Measurements from ENCODE around the gene TRIP10.

The TRIP10 gene

DNA sequence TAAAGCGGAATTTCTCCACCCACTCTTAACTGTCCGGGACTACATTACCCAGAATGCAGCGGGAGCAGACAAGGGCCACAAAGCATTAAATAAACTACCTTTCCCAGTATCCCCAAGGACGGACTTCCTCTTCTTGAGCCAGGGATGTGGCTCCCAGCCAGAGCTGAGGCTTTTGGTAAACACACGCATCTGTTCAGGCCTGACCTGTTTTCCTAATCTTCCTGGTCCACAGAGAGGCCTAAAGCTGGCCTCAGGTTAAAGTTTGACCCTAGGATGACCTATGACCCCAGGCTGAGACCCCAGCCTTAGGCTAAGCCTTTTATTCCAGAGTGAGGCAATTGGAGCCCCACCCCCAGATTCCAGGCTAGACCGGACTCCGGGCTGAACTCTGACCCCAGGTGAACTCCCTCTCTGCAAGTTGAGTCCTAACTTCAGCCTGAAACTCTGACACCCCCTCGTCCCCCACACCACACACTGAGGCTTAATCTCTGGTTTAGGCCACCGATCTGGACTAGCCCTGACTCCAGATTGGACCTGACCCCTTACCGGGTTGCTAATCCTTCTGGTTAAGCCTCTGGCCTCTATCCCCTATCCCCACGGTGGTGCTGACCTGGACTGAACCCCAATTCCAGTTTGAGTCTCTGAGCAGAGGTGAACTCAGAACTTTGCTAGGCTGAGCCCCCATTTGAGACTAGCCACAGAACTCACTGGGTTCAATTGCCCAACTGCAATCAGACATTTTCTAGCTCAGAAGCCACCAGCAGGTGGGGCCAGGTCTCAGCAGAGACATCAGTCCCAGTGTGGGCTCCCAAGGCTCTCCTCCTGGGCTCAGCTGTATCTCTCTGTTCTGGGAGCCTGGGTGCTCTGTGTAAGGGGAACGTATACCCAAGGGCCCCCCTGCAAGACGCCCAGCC is 1.4 kb upstream of the TRIP10 start:
- TF ChIP-seq, protein P1, sequence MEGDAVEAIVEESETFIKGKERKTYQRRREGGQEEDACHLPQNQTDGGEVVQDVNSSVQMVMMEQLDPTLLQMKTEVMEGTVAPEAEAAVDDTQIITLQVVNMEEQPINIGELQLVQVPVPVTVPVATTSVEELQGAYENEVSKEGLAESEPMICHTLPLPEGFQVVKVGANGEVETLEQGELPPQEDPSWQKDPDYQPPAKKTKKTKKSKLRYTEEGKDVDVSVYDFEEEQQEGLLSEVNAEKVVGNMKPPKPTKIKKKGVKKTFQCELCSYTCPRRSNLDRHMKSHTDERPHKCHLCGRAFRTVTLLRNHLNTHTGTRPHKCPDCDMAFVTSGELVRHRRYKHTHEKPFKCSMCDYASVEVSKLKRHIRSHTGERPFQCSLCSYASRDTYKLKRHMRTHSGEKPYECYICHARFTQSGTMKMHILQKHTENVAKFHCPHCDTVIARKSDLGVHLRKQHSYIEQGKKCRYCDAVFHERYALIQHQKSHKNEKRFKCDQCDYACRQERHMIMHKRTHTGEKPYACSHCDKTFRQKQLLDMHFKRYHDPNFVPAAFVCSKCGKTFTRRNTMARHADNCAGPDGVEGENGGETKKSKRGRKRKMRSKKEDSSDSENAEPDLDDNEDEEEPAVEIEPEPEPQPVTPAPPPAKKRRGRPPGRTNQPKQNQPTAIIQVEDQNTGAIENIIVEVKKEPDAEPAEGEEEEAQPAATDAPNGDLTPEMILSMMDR (IDR thresholded peaks at IDR 0.05; ENCODE audit: insufficient read depth, low read length, missing control alignments): peak; percentile 65
- DNase-seq (ENCODE audit: low read depth, low spot score): peak; percentile 12
- CTCF ChIA-PET: interaction anchor here (0.9 to 4.4 kb wide), 12 partner anchors 9 to 612 kb away, joined by 3 to 131 read pairs (median 4); no protein-coding TSS in a partner anchor
- POLR2A ChIA-PET: interaction anchor here (0.7 to 1.4 kb wide), 4 partner anchors 63 to 313 kb away, joined by 3 to 6 read pairs (median 4); partner anchors contain the start of gene KHSRP
- peak overlapping the region; percentile 26 for H3K4me3 ChIP-seq (ENCODE audit: low read depth, low read length)

DNA sequence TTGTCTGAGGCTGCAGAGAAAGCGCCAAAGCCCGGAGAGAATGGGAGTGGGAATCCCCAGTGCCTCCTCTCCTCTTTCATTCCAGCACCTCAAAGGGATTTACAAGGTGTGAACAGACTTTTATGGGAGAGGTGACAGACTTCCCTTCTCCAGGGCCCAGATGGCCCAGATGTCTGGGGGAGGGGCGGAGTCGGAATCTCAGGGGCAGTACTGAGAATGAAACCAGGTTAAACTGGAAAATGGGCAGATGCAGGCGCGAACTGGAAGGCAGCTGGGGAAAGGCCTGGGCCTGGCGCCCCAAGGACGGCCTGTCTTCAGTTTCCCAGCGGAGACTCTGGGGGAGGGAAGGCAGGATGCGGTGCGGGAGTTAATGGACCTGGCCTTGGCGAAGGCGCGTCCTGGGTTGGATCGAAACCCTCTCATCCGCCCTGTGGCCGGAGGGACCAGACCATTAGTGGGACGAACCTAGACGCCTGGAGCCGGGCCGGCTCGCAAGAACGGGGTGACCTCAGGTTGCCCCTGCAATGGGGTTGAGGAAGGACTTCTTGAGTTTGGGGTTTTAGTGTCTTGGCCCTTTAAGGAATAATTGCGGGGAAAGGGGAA is 592 bp upstream of the TRIP10 start:
- POLR2A ChIA-PET: interaction anchor here (0.7 kb wide), 1 partner anchor 62 kb away, joined by 3 read pairs; no protein-coding TSS in a partner anchor
- DNase-seq (ENCODE audit: low read depth, low spot score): no peak
- TF ChIP-seq, protein P1 (IDR thresholded peaks at IDR 0.05; ENCODE audit: insufficient read depth, low read length, missing control alignments): no peak
- H3K4me3 ChIP-seq (ENCODE audit: low read depth, low read length): peak overlapping the region; percentile 38
- CTCF ChIA-PET: interaction anchor here (0.9 to 4.4 kb wide), 10 partner anchors 9 to 613 kb away, joined by 3 to 131 read pairs (median 4); no protein-coding TSS in a partner anchor

DNA sequence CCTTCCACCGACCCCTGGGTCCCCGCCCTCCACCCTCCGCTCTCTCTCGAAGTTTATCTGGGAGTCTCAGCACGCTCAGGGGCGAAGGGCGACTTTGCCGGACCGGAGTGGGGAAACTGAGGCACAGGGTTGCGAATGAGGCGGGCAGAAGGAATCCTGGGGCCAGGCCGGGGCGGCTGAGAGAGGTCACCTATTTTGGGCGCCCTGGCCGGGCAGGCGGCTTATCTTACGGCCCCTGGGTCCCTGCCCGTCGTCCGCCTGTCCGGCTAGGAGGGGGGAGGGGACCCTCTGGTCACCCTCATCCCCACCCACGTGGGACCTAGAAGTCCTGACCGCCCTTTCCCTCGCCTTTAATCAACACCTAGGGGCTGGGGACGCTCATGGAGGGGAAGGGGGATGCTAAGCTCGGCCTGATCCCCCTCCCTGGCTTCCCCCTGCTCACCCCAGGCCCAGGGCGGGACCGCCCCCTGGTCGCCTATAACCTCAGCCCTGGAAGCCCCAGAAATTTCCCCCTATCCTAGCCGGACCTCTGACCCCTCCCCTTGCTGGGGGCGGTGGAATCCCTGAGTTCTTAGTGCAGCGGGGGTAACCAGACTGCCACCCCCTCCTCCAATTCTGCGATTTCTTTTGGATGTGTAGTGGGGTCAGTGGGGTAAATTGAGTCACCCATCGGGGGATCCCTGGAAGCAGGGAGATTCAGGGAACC is 556 bp downstream of the TRIP10 start:
- no peak for DNase-seq (ENCODE audit: low read depth, low spot score)
- POLR2A ChIA-PET: no interaction called here
- TF ChIP-seq, protein P1 (IDR thresholded peaks at IDR 0.05; ENCODE audit: insufficient read depth, low read length, missing control alignments): no peak
- CTCF ChIA-PET: no interaction called here
- peak overlapping the region; percentile 89 for H3K4me3 ChIP-seq (ENCODE audit: low read depth, low read length)

DNA sequence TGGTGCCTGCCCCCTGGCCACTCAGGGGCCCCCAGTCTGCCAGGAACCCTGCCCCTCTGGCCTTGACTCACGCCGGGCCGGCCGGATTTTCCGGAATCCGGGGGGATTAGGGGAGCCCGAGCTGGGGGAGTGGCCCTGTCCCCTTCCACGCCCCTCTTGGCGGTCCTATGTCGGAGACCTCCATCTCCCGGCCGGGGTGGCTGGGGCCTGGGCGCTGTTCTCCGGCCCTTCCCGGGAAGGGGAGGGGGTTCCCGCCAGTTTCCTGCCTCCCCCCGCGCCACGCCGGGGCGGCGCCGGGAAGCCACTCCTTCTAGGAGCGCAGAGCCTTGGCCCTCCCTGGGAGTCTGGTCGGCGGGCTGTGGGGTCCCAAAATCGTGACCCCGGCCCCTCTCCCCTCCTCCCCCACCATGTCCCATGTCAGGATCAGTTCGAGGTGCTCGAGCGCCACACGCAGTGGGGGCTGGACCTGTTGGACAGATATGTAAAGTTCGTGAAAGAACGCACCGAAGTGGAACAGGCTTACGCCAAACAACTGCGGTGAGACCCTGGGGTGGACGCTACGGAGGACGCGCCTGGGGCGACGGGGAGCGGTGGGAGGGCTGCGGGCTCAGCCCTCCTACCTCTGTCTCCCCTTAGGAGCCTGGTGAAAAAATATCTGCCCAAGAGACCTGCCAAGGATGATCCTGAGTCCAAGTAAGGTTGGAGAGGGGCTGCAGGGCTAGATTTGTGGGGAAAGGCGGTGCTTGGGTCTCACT is 1.3 kb downstream of the TRIP10 start:
- CTCF ChIA-PET: interaction anchor here (1.2 kb wide), 1 partner anchor 121 kb away, joined by 6 read pairs; no protein-coding TSS in a partner anchor
- TF ChIP-seq, protein P1 (IDR thresholded peaks at IDR 0.05; ENCODE audit: insufficient read depth, low read length, missing control alignments): no peak
- POLR2A ChIA-PET: no interaction called here
- H3K4me3 ChIP-seq (ENCODE audit: low read depth, low read length): peak overlapping the region; percentile 89
- no peak for DNase-seq (ENCODE audit: low read depth, low spot score)

DNA sequence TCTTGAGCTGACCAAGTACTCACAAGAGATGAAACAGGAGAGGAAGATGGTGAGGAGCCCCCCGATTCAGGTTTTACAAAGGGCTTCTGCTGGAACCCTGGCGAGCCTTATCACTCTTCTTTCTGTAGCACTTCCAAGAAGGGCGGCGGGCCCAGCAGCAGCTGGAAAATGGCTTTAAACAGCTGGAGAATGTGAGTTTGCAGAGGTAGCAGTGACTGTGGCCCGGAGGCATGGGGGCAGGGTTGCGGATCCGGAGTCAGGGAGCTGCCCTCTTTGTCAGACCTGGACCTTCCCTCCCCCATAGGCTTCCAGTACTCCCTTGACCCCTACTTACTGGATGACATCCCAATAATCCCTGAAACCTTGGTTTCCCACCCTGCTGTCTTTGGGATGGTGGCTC is 3.6 kb downstream of the TRIP10 start:
- H3K4me3 ChIP-seq (ENCODE audit: low read depth, low read length): no peak overlapping the region
- ChIA-PET POLR2A (interaction anchor here (0.6 kb wide), 1 partner anchor 29 kb away, joined by 4 read pairs; no protein-coding TSS in a partner anchor), CTCF (interaction anchor here (3.6 kb wide), 1 partner anchor 121 kb away, joined by 22 read pairs; no protein-coding TSS in a partner anchor)
- TF ChIP-seq, protein P1 (IDR thresholded peaks at IDR 0.05; ENCODE audit: insufficient read depth, low read length, missing control alignments): no peak
- DNase-seq (ENCODE audit: low read depth, low spot score): no peak
